Trophoblast cell (in vitro differentiated cells and primary cell): ENCODE data around the gene MCF2.

ENCODE experiments used
- DNase-seq, 2 donors: peaks; one replicate each; pipeline ENCODE4 v3.0.0-alpha.2; 2016
- H2AFZ ChIP-seq: 2 replicates; pipeline ENCODE4 v1.6.1; 2013; ENCODE audit warnings: low read length, moderate library complexity, mild to moderate bottlenecking; ENCODE audit not compliant: insufficient read depth, poor library complexity
- H2AK5ac ChIP-seq: 2 replicates; pipeline ENCODE4 v1.6.1; 2013; ENCODE audit warnings: mild to moderate bottlenecking, low read length
- H2BK120ac ChIP-seq: 2 replicates; pipeline ENCODE4 v1.6.1; 2013; ENCODE audit warnings: low read length, mild to moderate bottlenecking, moderate library complexity; ENCODE audit not compliant: insufficient read depth, poor library complexity
- H2BK12ac ChIP-seq: 2 replicates; pipeline ENCODE4 v1.6.1; 2013; ENCODE audit warnings: mild to moderate bottlenecking, low read length, moderate library complexity
- H2BK5ac ChIP-seq: 2 replicates; pipeline ENCODE4 v1.6.1; 2013; ENCODE audit warnings: low read length, low read depth, moderate library complexity, mild to moderate bottlenecking; ENCODE audit not compliant: poor library complexity
- H3K14ac ChIP-seq: 2 replicates; pipeline ENCODE4 v1.6.1; 2013; ENCODE audit warnings: mild to moderate bottlenecking, low read length
- H3K18ac ChIP-seq: 2 replicates; pipeline ENCODE4 v1.6.1; 2013; ENCODE audit warnings: mild to moderate bottlenecking, low read length
- H3K23ac ChIP-seq: 2 replicates; pipeline ENCODE4 v1.6.1; 2013; ENCODE audit warnings: low read length
- H3K27ac ChIP-seq: 2 replicates; pipeline ENCODE4 v1.5.1; 2013; ENCODE audit warnings: low read depth, mild to moderate bottlenecking, inconsistent platforms, low read length, moderate library complexity
- H3K27me3 ChIP-seq: 2 replicates; pipeline ENCODE4 v1.6.1; 2013; ENCODE audit warnings: inconsistent platforms, mild to moderate bottlenecking, low read length, moderate library complexity; ENCODE audit not compliant: insufficient read depth
- H3K36me3 ChIP-seq, 2 experiments: 1 replicate in 1 of 2; 2 replicates in 1 of 2; pipeline ENCODE4 v1.6.1; 2013; ENCODE audit warnings: low read length in 2 of 2, mild to moderate bottlenecking in 2 of 2, moderate library complexity in 1 of 2; ENCODE audit not compliant: insufficient read depth in 2 of 2, control insufficient read depth in 1 of 2
- H3K4ac ChIP-seq: 2 replicates; pipeline ENCODE4 v1.6.1; 2013; ENCODE audit warnings: low read depth, mild to moderate bottlenecking, low read length, moderate library complexity
- H3K4me1 ChIP-seq, 2 experiments: 1 replicate in 1 of 2; 2 replicates in 1 of 2; pipeline ENCODE4 v1.6.1; 2013; ENCODE audit warnings: low read length in 2 of 2, mild to moderate bottlenecking in 2 of 2, moderate library complexity in 1 of 2; ENCODE audit not compliant: insufficient read depth in 2 of 2, control insufficient read depth in 1 of 2
- H3K4me2 ChIP-seq: 2 replicates; pipeline ENCODE4 v1.6.1; 2013; ENCODE audit warnings: inconsistent platforms, mild to moderate bottlenecking, low read length, moderate library complexity
- H3K4me3 ChIP-seq: 2 replicates; pipeline ENCODE4 v1.5.1; 2013; ENCODE audit warnings: mild to moderate bottlenecking, low read depth, low read length, inconsistent platforms
- H3K79me1 ChIP-seq: one replicate; pipeline ENCODE4 v1.6.1; 2013; ENCODE audit warnings: low read length
- H3K79me2 ChIP-seq: 2 replicates; pipeline ENCODE4 v1.6.1; 2013; ENCODE audit warnings: low read length, mild to moderate bottlenecking; ENCODE audit not compliant: control insufficient read depth, insufficient read depth, poor library complexity
- H3K9ac ChIP-seq: 2 replicates; pipeline ENCODE4 v1.6.1; 2013; ENCODE audit warnings: mild to moderate bottlenecking, low read length
- H3K9me3 ChIP-seq: 2 replicates; pipeline ENCODE4 v1.6.1; 2013; ENCODE audit warnings: low read depth, mild to moderate bottlenecking, control low read depth, inconsistent platforms, low read length; ENCODE audit not compliant: insufficient read depth
- H4K12ac ChIP-seq: 2 replicates; pipeline ENCODE4 v1.6.1; 2013; ENCODE audit warnings: low read depth, mild to moderate bottlenecking, low read length, moderate library complexity
- H4K8ac ChIP-seq: 2 replicates; pipeline ENCODE4 v1.6.1; 2013; ENCODE audit warnings: low read depth, mild to moderate bottlenecking, low read length, moderate library complexity
- H4K91ac ChIP-seq: one replicate; pipeline ENCODE4 v1.6.1; 2013; ENCODE audit warnings: low read depth, mild to moderate bottlenecking, low read length, moderate library complexity
- WGBS: extraction: QIAGEN DNeasy Blood & Tissue Kit; methylation state at CpG from one replicate; pipeline ENCODE4 v1.1.7; 2013; ENCODE audit warnings: missing lambda C conversion rate; ENCODE audit not compliant: insufficient read length, insufficient coverage; ENCODE audit errors: extremely low coverage; 5-methylcytosine and 5-hydroxymethylcytosine counted together

MCF2 gene

GRCh38 chrX:139692908-139693307, 15.1 kb downstream of the MCF2 start:
- peaks cover 4 to 5% of the 10 kb centered on the region in 2 experiments for H3K4me1 ChIP-seq
- peaks cover 5% of the 10 kb centered on the region for H3K27me3 ChIP-seq
- no peaks in the 10 kb centered on the region for H3K79me2 ChIP-seq
- no peak overlapping the region for H3K4me2 ChIP-seq
- no peak overlapping the region for H3K4ac ChIP-seq
- no peak overlapping the region for H2BK120ac ChIP-seq
- no peak overlapping the region for H3K27ac ChIP-seq
- no peak overlapping the region for H3K4me3 ChIP-seq
- H3K9me3 ChIP-seq: no peaks in the 10 kb centered on the region
- H2BK5ac ChIP-seq: no peak overlapping the region
- H4K91ac ChIP-seq: no peak overlapping the region
- no peak overlapping the region for H4K8ac ChIP-seq
- no peak overlapping the region for H3K9ac ChIP-seq
- no peak overlapping the region for H3K18ac ChIP-seq
- no peak overlapping the region for H4K12ac ChIP-seq
- no peak overlapping the region for H2AFZ ChIP-seq
- H3K14ac ChIP-seq: no peak overlapping the region
- no peaks in the 10 kb centered on the region for H3K79me1 ChIP-seq
- DNase-seq: no peak
- H3K23ac ChIP-seq: no peak overlapping the region
- H3K36me3 ChIP-seq: no peaks in the 10 kb centered on the region
- WGBS: no CpG with 5 or more reads among the region's 8 CpGs
- H2AK5ac ChIP-seq: no peak overlapping the region
- no peak overlapping the region for H2BK12ac ChIP-seq

GRCh38 chrX:139692506-139692849, 15.5 kb downstream of the MCF2 start:
- DNase-seq: no peak
- H3K36me3 ChIP-seq: no peaks in the 10 kb centered on the region
- H2AK5ac ChIP-seq: no peak overlapping the region
- no peak overlapping the region for H4K8ac ChIP-seq
- no peak overlapping the region for H3K14ac ChIP-seq
- no peak overlapping the region for H3K4ac ChIP-seq
- no peak overlapping the region for H3K4me3 ChIP-seq
- peaks cover 5% of the 10 kb centered on the region for H3K27me3 ChIP-seq
- no peak overlapping the region for H2AFZ ChIP-seq
- no peaks in the 10 kb centered on the region for H3K9me3 ChIP-seq
- no peak overlapping the region for H3K18ac ChIP-seq
- no peak overlapping the region for H3K9ac ChIP-seq
- no peak overlapping the region for H4K91ac ChIP-seq
- peaks cover 4 to 5% of the 10 kb centered on the region in 2 experiments for H3K4me1 ChIP-seq
- H3K27ac ChIP-seq: no peak overlapping the region
- no peak overlapping the region for H2BK12ac ChIP-seq
- H4K12ac ChIP-seq: no peak overlapping the region
- H3K79me1 ChIP-seq: no peaks in the 10 kb centered on the region
- H3K23ac ChIP-seq: no peak overlapping the region
- no CpG with 5 or more reads among the region's 11 CpGs for WGBS
- peak overlapping the region; percentile 99 for H3K4me2 ChIP-seq
- no peak overlapping the region for H2BK120ac ChIP-seq
- H3K79me2 ChIP-seq: no peaks in the 10 kb centered on the region
- no peak overlapping the region for H2BK5ac ChIP-seq

GRCh38 chrX:139691843-139692505, 16.0 kb downstream of the MCF2 start:
- Histone ChIP-seq H3K27ac (no peak overlapping the region), H2BK5ac (no peak overlapping the region), H3K79me1 (no peaks in the 10 kb centered on the region), H3K9me3 (no peaks in the 10 kb centered on the region), H3K14ac (no peak overlapping the region), H4K12ac (no peak overlapping the region), H3K4ac (no peak overlapping the region), H3K27me3 (peaks cover 5% of the 10 kb centered on the region), H3K18ac (no peak overlapping the region), H3K23ac (no peak overlapping the region), H2AFZ (no peak overlapping the region), H3K9ac (no peak overlapping the region), H2BK120ac (no peak overlapping the region), H3K79me2 (no peaks in the 10 kb centered on the region), H3K4me1 (peaks cover 4 to 5% of the 10 kb centered on the region in 2 experiments), H3K4me3 (peak overlapping the region; percentile 59), H3K36me3 (no peaks in the 10 kb centered on the region), H4K8ac (no peak overlapping the region), H2BK12ac (no peak overlapping the region), H2AK5ac (no peak overlapping the region), H3K4me2 (peak overlapping the region; percentile 99), H4K91ac (no peak overlapping the region)
- no CpG with 5 or more reads among the region's 52 CpGs for whole genome bisulfite sequencing
- DNase-seq: no peak

- Histone ChIP-seq H2BK12ac (no peak overlapping the region), H3K79me2 (no peaks in the 10 kb centered on the region), H4K12ac (peak overlapping the region; percentile 26), H3K79me1 (no peaks in the 10 kb centered on the region), H3K27me3 (peaks cover 5% of the 10 kb centered on the region), H3K23ac (no peak overlapping the region), H2AK5ac (no peak overlapping the region), H3K18ac (no peak overlapping the region), H2AFZ (no peak overlapping the region), H3K27ac (no peak overlapping the region), H4K91ac (no peak overlapping the region), H3K4me3 (peak overlapping the region; percentile 59), H2BK120ac (no peak overlapping the region), H3K9ac (no peak overlapping the region), H3K14ac (no peak overlapping the region), H3K36me3 (no peaks in the 10 kb centered on the region), H3K4me1 (peaks cover 4 to 5% of the 10 kb centered on the region in 2 experiments), H3K9me3 (no peaks in the 10 kb centered on the region), H4K8ac (no peak overlapping the region), H3K4me2 (peak overlapping the region; percentile 99), H3K4ac (no peak overlapping the region), H2BK5ac (no peak overlapping the region)
- DNase-seq: no peak
- no CpG with 5 or more reads among the region's 23 CpGs for WGBS
Observed at GRCh38 chrX:139691493-139691842, 16.5 kb downstream of the MCF2 start.
